HG03066 (cell line): ENCODE data around the gene CCDC170.
"Not testable (repeated sequence)": the region's sequence is repeated elsewhere in the genome, so short reads cannot be mapped to it uniquely, and the experiment has no call there.

Experiments used
- ATAC-seq: cut with Tn5 transposase; IDR thresholded peaks from one replicate; pipeline ENCODE4 v1.9.1; 2021; ENCODE audit warnings: low read depth; ENCODE audit not compliant: unreplicated experiment

Gene CCDC170

GRCh38 chr6:151539506-151540268 lies 45.9 kb downstream of the CCDC170 start:
- ATAC-seq = no peak

GRCh38 chr6:151544453-151544852 lies 50.6 kb downstream of the CCDC170 start:
- ATAC-seq = no peak

DNA sequence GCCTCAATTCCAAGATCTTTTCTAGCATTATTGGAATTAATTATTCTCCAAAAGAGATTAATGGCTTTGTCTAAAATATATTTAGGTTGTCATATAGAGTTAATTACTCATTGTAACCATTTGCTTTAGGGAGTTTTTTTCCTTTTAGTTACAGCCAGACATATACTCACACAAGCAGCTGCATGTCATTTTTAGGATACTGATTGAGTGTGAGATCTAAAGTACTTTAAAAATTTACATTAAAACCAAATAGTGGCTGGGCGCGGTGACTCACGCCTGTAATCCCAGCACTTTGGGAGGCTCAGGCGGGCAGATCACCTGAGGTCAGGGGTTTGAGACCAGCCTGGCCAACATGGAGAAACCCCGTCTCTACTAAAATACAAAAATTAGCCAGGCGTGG lies 51.1 kb downstream of the CCDC170 start:
- not testable (repeated sequence) for ATAC-seq

DNA sequence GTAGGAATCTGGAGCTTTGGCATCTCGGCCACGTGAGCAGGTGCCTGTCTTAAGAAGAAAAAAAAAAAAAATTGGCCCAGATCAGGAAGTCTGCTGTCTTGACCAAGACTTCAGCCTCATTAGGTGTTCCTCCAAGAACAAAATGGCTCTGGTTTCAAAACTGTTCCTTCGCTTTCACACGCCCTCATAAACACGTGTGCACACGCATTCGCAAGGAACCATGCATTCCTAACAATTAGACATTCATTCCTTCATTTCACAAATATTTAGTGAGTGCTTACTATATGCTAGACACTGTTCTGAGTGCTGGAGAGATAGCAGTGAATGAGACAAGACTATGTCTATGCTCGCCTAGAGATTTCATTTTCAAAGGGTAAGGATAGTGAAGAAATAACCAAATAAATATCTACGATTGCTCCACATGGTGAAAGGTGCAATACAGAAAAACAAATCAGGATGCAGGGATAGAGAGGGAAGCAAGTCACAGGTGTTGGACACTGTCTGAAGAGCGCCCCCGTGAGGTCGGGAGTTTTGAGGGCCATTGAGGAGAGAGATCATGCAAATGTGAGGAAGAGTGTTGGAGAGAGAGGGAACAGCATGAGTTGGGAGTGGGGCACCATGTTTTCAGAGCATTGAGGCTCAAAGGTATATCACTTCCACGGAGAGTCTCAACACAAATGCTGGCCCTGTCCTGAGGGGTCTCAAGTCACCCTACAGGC lies 53.3 kb downstream of the CCDC170 start:
- ATAC-seq = no peak

- ATAC-seq = no peak
Measured at GRCh38 chr6:151548201-151548600, 54.4 kb downstream of the CCDC170 start.

DNA sequence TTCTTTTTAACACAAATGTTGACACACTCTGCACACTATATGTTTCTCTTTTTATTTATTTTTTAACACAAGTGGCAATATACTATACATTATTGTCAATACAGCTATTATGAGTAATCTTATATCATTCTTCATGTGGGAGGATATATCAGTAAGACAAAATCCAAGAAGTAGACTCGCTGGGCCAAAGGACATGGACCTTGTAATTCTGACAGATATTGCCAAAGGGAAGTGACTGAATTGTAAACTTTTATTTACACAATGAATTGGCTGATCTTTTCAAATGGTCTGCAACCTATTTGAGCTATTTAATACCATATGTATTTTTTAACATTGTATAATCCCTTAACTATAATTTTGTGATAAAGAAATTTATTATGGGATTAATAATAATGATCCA lies 56.0 kb downstream of the CCDC170 start:
- no peak for ATAC-seq

GRCh38 chr6:151550618-151551017 lies 56.8 kb downstream of the CCDC170 start:
- ATAC-seq = no peak

DNA sequence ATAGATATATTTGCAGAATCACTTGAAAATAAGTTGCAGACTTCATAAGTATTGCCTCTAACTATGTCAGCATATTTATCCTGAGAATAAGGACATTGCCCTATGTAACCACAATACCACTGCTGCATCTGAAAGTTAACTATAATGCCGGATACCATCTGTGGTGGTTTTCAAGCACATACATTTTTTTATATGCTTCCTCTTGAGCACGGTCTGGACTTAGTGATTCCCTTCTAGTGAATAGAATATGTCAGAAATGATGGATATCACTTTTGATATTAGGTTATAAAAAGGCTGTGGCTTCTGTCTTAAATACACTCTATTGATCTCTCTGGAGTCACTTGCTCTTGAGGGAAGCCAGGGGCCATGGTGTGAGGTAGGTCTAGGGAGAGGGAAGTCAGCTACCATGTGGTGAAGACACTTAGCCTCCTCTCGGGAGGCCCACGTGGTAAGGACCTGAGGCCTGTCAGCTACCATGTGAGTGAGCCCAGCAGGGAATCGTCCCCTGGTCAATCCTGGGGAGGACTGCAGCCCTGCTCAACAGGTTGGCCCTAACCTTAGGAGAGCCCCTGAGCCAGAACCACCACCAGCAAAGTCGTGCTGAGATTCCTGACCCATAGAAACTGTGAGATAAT lies 57.5 kb downstream of the CCDC170 start:
- ATAC-seq = no peak

GRCh38 chr6:151553416-151554165 lies 59.8 kb downstream of the CCDC170 start:
- ATAC-seq = no peak

GRCh38 chr6:151561238-151561637 lies 67.4 kb downstream of the CCDC170 start:
- ATAC-seq = no peak

DNA sequence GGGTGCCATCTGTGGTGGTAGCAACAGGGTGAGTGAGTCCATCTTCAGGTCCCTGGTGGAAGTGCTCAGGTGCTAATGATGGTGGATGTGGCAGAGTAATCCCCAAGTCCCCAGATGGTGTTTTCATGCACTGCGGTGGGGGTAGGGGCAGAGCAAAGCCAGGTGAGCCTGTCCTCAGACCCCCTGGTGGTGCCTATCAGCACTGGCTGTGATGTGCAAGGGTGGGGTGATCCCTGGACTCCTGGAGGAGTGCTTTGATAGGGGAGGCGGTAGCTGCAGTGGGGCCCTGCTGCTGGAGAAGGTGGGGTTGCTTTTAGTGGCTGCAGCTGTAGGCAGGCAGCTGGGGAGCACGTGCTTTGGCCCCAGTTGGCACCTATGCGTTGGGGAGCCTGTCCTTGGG lies 70.8 kb downstream of the CCDC170 start:
- no peak for ATAC-seq

GRCh38 chr6:151565940-151566339 lies 72.1 kb downstream of the CCDC170 start:
- ATAC-seq = no peak

- ATAC-seq = no peak
Measured at GRCh38 chr6:151566557-151566956, 72.7 kb downstream of the CCDC170 start.

- no peak for ATAC-seq
Measured at GRCh38 chr6:151576633-151577032, 82.8 kb downstream of the CCDC170 start.

GRCh38 chr6:151577257-151577656 lies 83.4 kb downstream of the CCDC170 start:
- no peak for ATAC-seq

- ATAC-seq = no peak
Measured at GRCh38 chr6:151585741-151586140, 91.9 kb downstream of the CCDC170 start.

- ATAC-seq = no peak
Measured at GRCh38 chr6:151589667-151590066, 95.8 kb downstream of the CCDC170 start.

DNA sequence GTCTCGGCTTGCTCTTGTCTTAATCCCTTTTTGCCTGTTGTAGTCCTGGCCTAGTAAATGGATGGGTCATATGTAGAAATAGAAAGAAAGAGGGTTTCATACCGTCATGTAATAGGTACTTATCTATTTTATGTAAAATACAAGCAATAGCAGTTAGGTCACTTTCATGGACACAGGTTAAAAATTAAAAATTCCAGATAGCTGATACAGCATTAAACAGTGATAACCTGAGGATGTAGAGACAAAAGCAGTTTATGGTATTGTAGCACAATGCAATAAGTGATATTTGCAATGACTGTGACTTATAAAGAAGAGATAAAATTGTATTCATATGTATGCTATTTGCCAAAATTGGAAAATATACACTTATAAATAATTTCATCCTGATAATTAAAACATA lies 96.9 kb downstream of the CCDC170 start:
- ATAC-seq = no peak

DNA sequence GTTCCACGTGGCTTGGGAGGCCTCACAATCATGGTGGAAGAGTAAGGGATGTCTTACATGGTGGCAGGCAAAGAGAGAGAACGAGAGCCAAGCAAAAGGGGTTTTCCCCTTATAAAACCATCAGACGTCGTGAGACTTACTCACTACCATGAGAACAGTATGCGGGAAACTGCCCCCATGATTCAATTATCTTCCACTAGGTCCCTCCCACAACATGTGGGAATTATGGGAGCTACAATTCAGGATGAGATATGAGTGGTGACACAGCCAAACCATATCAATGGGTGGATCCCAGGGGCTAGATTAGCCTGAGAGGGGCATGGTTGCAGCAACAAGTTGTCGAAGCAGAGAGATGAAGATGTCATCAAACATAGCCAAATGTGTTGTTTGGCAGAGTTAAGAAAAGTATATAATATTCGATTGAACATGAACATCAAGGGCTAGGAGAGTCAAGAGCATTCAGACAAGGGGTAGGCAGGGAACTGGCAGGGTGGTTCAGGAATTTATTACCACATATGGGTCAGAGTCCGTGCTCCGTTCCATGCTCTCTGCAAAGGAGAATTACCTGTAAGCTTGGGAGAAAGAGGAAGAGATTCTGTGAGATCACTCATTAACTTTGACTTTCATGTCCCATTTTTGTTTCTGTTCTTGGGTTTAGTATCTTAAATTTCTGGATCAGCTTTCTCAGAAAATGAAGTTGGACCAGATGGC lies 98.8 kb downstream of the CCDC170 start:
- ATAC-seq = no peak

DNA sequence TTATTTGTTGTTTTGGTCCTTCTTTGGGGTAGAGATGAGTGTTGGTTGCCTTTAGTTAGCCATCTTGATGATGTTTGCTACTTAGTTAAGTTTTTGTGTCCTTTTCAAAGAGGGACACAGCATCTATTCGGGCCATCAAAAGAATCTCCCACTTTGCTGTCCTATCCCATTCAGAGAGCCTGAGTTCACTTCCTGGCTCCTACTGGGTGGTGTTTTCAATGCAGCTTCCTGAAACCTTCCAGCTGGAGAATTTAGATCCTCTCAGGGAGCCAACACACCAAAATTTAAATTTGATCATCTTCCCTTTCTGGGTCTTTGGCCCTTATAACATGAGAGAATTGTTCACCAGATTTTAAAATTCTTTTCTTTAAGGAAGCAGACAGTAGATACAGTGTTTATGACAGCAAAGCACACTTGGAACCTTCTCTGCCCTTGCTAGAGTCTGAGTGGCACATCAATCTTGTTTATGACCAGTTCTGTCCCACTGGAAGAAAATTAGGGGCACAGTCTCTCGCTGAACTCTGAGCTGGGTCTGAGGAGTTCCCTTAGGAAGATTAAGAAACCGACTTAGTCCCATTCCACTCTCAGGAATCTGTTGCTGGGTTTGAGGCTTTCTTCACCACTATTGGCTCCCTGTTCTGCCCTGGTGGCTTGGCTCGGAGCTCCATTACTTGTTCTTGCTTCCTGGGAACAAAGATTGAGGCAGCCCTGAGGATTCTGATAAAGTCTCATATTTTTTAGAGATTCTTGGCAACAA lies 115.5 kb downstream of the CCDC170 start:
- ATAC-seq = no peak
